GM23338 (cell line): Measurements from ENCODE around the gene RIPOR3. TPM values are rescaled to one million over a fixed set of nuclear protein-coding genes. Genes with fewer than 3 reads are reported as not detected.

ENCODE experiments used
- ATAC-seq: fragments of 200-7000 bp; cut with Tn5 transposase; 3 replicates; pipeline ENCODE4 v1.9.1; 2020
- DNase-seq: peaks from one replicate; pipeline ENCODE4 v3.0.0-alpha.2; 2015; ENCODE audit warnings: low spot score
- H2AFZ ChIP-seq: fragments of 200-600 bp; sonication (generic); 2 replicates; pipeline ENCODE4 v1.8.0; 2016; ENCODE audit warnings: antibody characterized with exemption, mild to moderate bottlenecking, moderate library complexity
- H3F3A ChIP-seq: fragments of 200-600 bp; sonication (generic); replicated peaks from 2 replicates; pipeline ENCODE4 v1.8.0; 2017; ENCODE audit warnings: antibody characterized with exemption, mixed run types, low read depth
- H3K27ac ChIP-seq: fragments of 200-600 bp; sonication (generic); 2 replicates; pipeline ENCODE4 v1.6.1; 2016; ENCODE audit warnings: low read depth
- H3K27me3 ChIP-seq: fragments of 200-600 bp; sonication (generic); 2 replicates; pipeline ENCODE4 v1.8.0; 2016; ENCODE audit warnings: mild to moderate bottlenecking, mixed run types, moderate library complexity; ENCODE audit not compliant: insufficient read depth
- H3K36me3 ChIP-seq: fragments of 200-600 bp; sonication (generic); 2 replicates; pipeline ENCODE4 v1.8.0; 2016; ENCODE audit warnings: mild to moderate bottlenecking; ENCODE audit not compliant: insufficient read depth
- H3K4me1 ChIP-seq: fragments of 200-600 bp; sonication (generic); 2 replicates; pipeline ENCODE4 v1.8.0; 2016; ENCODE audit warnings: mild to moderate bottlenecking, moderate library complexity; ENCODE audit not compliant: insufficient read depth
- H3K4me2 ChIP-seq: fragments of 200-600 bp; sonication (generic); 2 replicates; pipeline ENCODE4 v1.7.1; 2017; ENCODE audit warnings: mixed run types
- H3K4me3 ChIP-seq: fragments of 200-600 bp; sonication (generic); 2 replicates; pipeline ENCODE4 v1.6.1; 2016; ENCODE audit warnings: mixed run types
- H3K79me2 ChIP-seq: fragments of 200-600 bp; sonication (generic); replicated peaks from 2 replicates; pipeline ENCODE4 v1.8.0; 2017; ENCODE audit warnings: mild to moderate bottlenecking; ENCODE audit not compliant: insufficient read depth
- H3K9me2 ChIP-seq: fragments of 200-600 bp; sonication (generic); 2 replicates; pipeline ENCODE4 v1.8.0; 2017; ENCODE audit not compliant: insufficient read depth
- H4K20me1 ChIP-seq: fragments of 200-600 bp; sonication (generic); replicated peaks from 2 replicates; pipeline ENCODE4 v1.8.0; 2017; ENCODE audit warnings: mild to moderate bottlenecking; ENCODE audit not compliant: insufficient read depth
- H3K27ac Mint-ChIP-seq: 2 replicates; pipeline ENCODE4 v1.8.0; 2020; ENCODE audit warnings: inconsistent platforms, mild to moderate bottlenecking, moderate library complexity, mixed read lengths
- H3K27me3 Mint-ChIP-seq: 3 replicates; pipeline ENCODE4 v1.8.0; 2022; ENCODE audit warnings: low read depth, mild to moderate bottlenecking, moderate library complexity, mixed read lengths, inconsistent platforms; ENCODE audit not compliant: insufficient read depth, poor library complexity
- H3K36me3 Mint-ChIP-seq: 3 replicates; pipeline ENCODE4 v1.8.0; 2021; ENCODE audit warnings: low read depth, mild to moderate bottlenecking, inconsistent platforms, moderate library complexity, mixed read lengths
- H3K4me1 Mint-ChIP-seq: 3 replicates; pipeline ENCODE4 v1.8.0; 2020; ENCODE audit warnings: mild to moderate bottlenecking, inconsistent platforms, mixed read lengths
- H3K4me3 Mint-ChIP-seq: 3 replicates; pipeline ENCODE4 v1.8.0; 2021; ENCODE audit warnings: moderate library complexity, mild to moderate bottlenecking, inconsistent platforms, mixed read lengths
- H3K9me3 Mint-ChIP-seq: 3 replicates; pipeline ENCODE4 v1.8.0; 2020; ENCODE audit warnings: moderate library complexity, mild to moderate bottlenecking, inconsistent platforms, mixed read lengths
- CREB1 ChIP-seq: fragments of 250-450 bp; sonication (Bioruptor Pico); IDR thresholded peaks from 2 replicates; pipeline ENCODE4 v1.5.0; 2020; ENCODE audit warnings: low read depth, mild to moderate bottlenecking, moderate library complexity
- CTCF ChIP-seq, 2 experiments: fragments of 200-600 bp in 1 of 2; sonication (generic) in 1 of 2; conservative IDR thresholded peaks; 2 replicates each; pipeline versions ENCODE4 v1.5.1 to v1.6.1; 2016 to 2017; ENCODE audit warnings: antibody characterized with exemption in 2 of 2, low read depth in 2 of 2, mild to moderate bottlenecking in 2 of 2, moderate library complexity in 1 of 2
- ETS1 ChIP-seq: IDR thresholded peaks from 2 replicates; pipeline ENCODE4 v1.6.1; 2016; ENCODE audit warnings: antibody characterized with exemption
- EZH2 ChIP-seq: fragments of 200-600 bp; sonication (generic); IDR thresholded peaks from one replicate; pipeline ENCODE4 v1.8.0; 2017; ENCODE audit warnings: antibody characterized with exemption, mild to moderate bottlenecking, low read depth; ENCODE audit not compliant: unreplicated experiment
- EZH2phosphoT487 ChIP-seq: fragments of 200-600 bp; sonication (generic); IDR thresholded peaks from one replicate; pipeline ENCODE4 v1.8.1; 2018; ENCODE audit warnings: antibody characterized with exemption; ENCODE audit not compliant: unreplicated experiment
- JUNB ChIP-seq: IDR thresholded peaks from one replicate; pipeline ENCODE4 v1.6.1; 2016; ENCODE audit warnings: antibody characterized with exemption; ENCODE audit not compliant: unreplicated experiment
- NANOG ChIP-seq: IDR thresholded peaks from 2 replicates; pipeline ENCODE4 v1.6.1; 2016; ENCODE audit warnings: antibody characterized with exemption, borderline replicate concordance
- POLR2AphosphoS5 ChIP-seq: IDR thresholded peaks from 2 replicates; pipeline ENCODE4 v1.6.1; 2016; ENCODE audit warnings: antibody characterized with exemption, low read depth
- REST ChIP-seq: IDR thresholded peaks from one replicate; pipeline ENCODE4 v1.6.1; 2018; ENCODE audit warnings: antibody characterized with exemption; ENCODE audit not compliant: unreplicated experiment
- STAT1 ChIP-seq: IDR thresholded peaks from one replicate; pipeline ENCODE4 v1.6.1; 2016; ENCODE audit warnings: antibody characterized with exemption; ENCODE audit not compliant: unreplicated experiment
- ZNF114 ChIP-seq: fragments of 250-450 bp; sonication (Bioruptor Pico); IDR thresholded peaks from 2 replicates; pipeline ENCODE4 v1.5.0; 2020; ENCODE audit warnings: mild to moderate bottlenecking, moderate library complexity
- ZNF331 ChIP-seq: fragments of 250-450 bp; sonication (Bioruptor Pico); IDR thresholded peaks from 2 replicates; pipeline ENCODE4 v1.5.0; 2020; ENCODE audit warnings: low read depth, mild to moderate bottlenecking, moderate library complexity
- ZNF462 ChIP-seq: fragments of 250-450 bp; sonication (Bioruptor Pico); IDR thresholded peaks from 2 replicates; pipeline ENCODE4 v1.5.0; 2020; ENCODE audit warnings: mild to moderate bottlenecking, moderate library complexity
- polyA plus RNA-seq: library from polyadenylated mRNA; unstranded; fragments of >200 nt; fragmentation: Nextera tagmentation; extraction: Ambion mirVana; gene quantifications from 2 replicates; pipeline ENCODE4 v1.2.1, GENCODE V29; 2016
- total RNA-seq: library from RNA; depleted of rRNA; stranded (reverse); fragments of >200 nt; shearing (Covaris generic); gene quantifications from 2 replicates; pipeline ENCODE4 v1.2.3, GENCODE V29; 2014

Gene RIPOR3
- total and polyA plus RNA-seq, 2 experiments from 2014 or later, result 4.9 to 6.3 TPM

GRCh38 chr20:50658804-50659380, 32.5 kb downstream of the RIPOR3 start:
- no peaks in the 10 kb centered on the region; the same call in 1 of the 2 replicates for H3F3A ChIP-seq
- H3K4me2 ChIP-seq, result no peak overlapping the region
- no peak overlapping the region for H2AFZ ChIP-seq
- DNase-seq, result no peak
- no peak overlapping the region for H3K4me3 ChIP-seq
- Mint-ChIP-seq H3K4me1 (peaks cover 19% of the 10 kb centered on the region), H3K9me3 (no peaks in the 10 kb centered on the region; the same call in 2 of the 3 replicates), H3K27ac (no peak overlapping the region; the same call in 1 of the 2 replicates), H3K36me3 (no peaks in the 10 kb centered on the region), H3K27me3 (peaks cover 13% of the 10 kb centered on the region), H3K4me3 (no peak overlapping the region)
- H3K36me3 ChIP-seq, result no peaks in the 10 kb centered on the region
- no peaks in the 10 kb centered on the region for H4K20me1 ChIP-seq
- H3K79me2 ChIP-seq, result no peaks in the 10 kb centered on the region
- TF ChIP-seq JUNB, result no peak
- no peak for TF ChIP-seq ZNF331
- TF ChIP-seq EZH2phosphoT487, result no peak
- TF ChIP-seq POLR2AphosphoS5, result no peak
- no peak for TF ChIP-seq ZNF114
- no peak for TF ChIP-seq REST
- no peak for TF ChIP-seq ETS1
- no peak for TF ChIP-seq EZH2
- no peak for TF ChIP-seq CREB1 (CRISPR knock-in tag)
- TF ChIP-seq STAT1, result no peak
- TF ChIP-seq NANOG, result no peak
- no peak for TF ChIP-seq CTCF (conservative IDR thresholded peaks at IDR 0.05; ENCODE audit: low read depth in 2 of 2)
- TF ChIP-seq ZNF462 (CRISPR knock-in tag), result no peak
- 0 out of 2 replicates have a peak, but pooled peaks cover 5% of the 10 kb centered on the region for H3K4me1 ChIP-seq
- no peaks in the 10 kb centered on the region for H3K27me3 ChIP-seq
- H3K27ac ChIP-seq, result no peak overlapping the region
- no peaks in the 10 kb centered on the region for H3K9me2 ChIP-seq
- ATAC-seq, result no peak
